ENCODE measurements around the gene TASP1. TPM values are rescaled to one million over a fixed set of nuclear protein-coding genes. Genes with fewer than 3 reads are reported as not detected.

The TASP1 gene
- total and polyA plus RNA-seq, 5 donors, result 2.7 to 9.7 (median 8.1) TPM

GRCh38 chr20:13571662-13572061 is 67.1 kb downstream of the TASP1 start:
- H3K4me3 ChIP-seq (ENCODE audit: low read length), result no peak overlapping the region
- no peak for DNase-seq
- no peak overlapping the region for H3K27ac ChIP-seq (ENCODE audit: low read length)
- H3K4me1 ChIP-seq (ENCODE audit: control insufficient read depth, insufficient read depth, low read length), result peaks cover 1% of the 10 kb centered on the region
- 98% methylated on average over 2 of the region's 2 CpGs for WGBS
- no peak for ATAC-seq
- H3K27me3 ChIP-seq (ENCODE audit: control insufficient read depth, insufficient read depth), result no peaks in the 10 kb centered on the region
- intact Hi-C loops (cut with DNase I), result no loop called here
- H3K9me3 ChIP-seq (ENCODE audit: control insufficient read depth, low read length), result no peaks in the 10 kb centered on the region

- H3K4me1 ChIP-seq (ENCODE audit: control insufficient read depth, insufficient read depth, low read length), result peaks cover 1% of the 10 kb centered on the region
- no peak overlapping the region for H3K27ac ChIP-seq (ENCODE audit: low read length)
- peak in 2 of 3 donors; percentile 11 to 45 for DNase-seq
- H3K9me3 ChIP-seq (ENCODE audit: control insufficient read depth, low read length), result no peaks in the 10 kb centered on the region
- no peak for ATAC-seq
- H3K27me3 ChIP-seq (ENCODE audit: control insufficient read depth, insufficient read depth), result no peaks in the 10 kb centered on the region
- intact Hi-C loops (cut with DNase I), result no loop called here
- no peak overlapping the region for H3K4me3 ChIP-seq (ENCODE audit: low read length)
- WGBS, result 43% methylated on average over 3 of the region's 3 CpGs
These were observed 71.1 kb downstream of the TASP1 start for GRCh38 chr20:13567663-13568062.

- ATAC-seq, result no peak
These were observed 74.9 kb downstream of the TASP1 start for GRCh38 chr20:13563854-13564253.

GRCh38 chr20:13554706-13555105 is 84.0 kb downstream of the TASP1 start:
- intact Hi-C loops (cut with DNase I), result no loop called here
- Histone ChIP-seq H3K4me1 (ENCODE audit: control insufficient read depth, insufficient read depth, low read length) (no peaks in the 10 kb centered on the region), H3K9me3 (ENCODE audit: control insufficient read depth, low read length) (no peaks in the 10 kb centered on the region), H3K27me3 (ENCODE audit: control insufficient read depth, insufficient read depth) (no peaks in the 10 kb centered on the region), H3K27ac (ENCODE audit: low read length) (no peak overlapping the region), H3K4me3 (ENCODE audit: low read length) (no peak overlapping the region)
- no peak for ATAC-seq
- no peak for DNase-seq
- 96% methylated on average over 1 of the region's 1 CpG for WGBS

More at GRCh38 chr20:13563854-13564253, 74.9 kb downstream of the TASP1 start:
- Histone ChIP-seq H3K9me3 (ENCODE audit: control insufficient read depth, low read length) (no peaks in the 10 kb centered on the region), H3K27me3 (ENCODE audit: control insufficient read depth, insufficient read depth) (no peaks in the 10 kb centered on the region), H3K27ac (ENCODE audit: low read length) (no peak overlapping the region), H3K4me1 (ENCODE audit: control insufficient read depth, insufficient read depth, low read length) (peaks cover 1% of the 10 kb centered on the region), H3K4me3 (ENCODE audit: low read length) (no peak overlapping the region)
- no peak for DNase-seq
- 99% methylated on average over 1 of the region's 1 CpG for WGBS
- intact Hi-C loops (cut with DNase I), result no loop called here

GRCh38 chr20:13554076-13554475 is 84.7 kb downstream of the TASP1 start:
- no peak for ATAC-seq
- H3K27me3 ChIP-seq (ENCODE audit: control insufficient read depth, insufficient read depth), result no peaks in the 10 kb centered on the region
- no peak for DNase-seq
- H3K9me3 ChIP-seq (ENCODE audit: control insufficient read depth, low read length), result no peaks in the 10 kb centered on the region
- H3K4me3 ChIP-seq (ENCODE audit: low read length), result no peak overlapping the region
- H3K27ac ChIP-seq (ENCODE audit: low read length), result no peak overlapping the region
- WGBS, result 91% methylated on average over 3 of the region's 3 CpGs
- intact Hi-C loops (cut with DNase I), result no loop called here
- no peaks in the 10 kb centered on the region for H3K4me1 ChIP-seq (ENCODE audit: control insufficient read depth, insufficient read depth, low read length)

- WGBS, result 91% methylated on average over 5 of the region's 5 CpGs
- intact Hi-C loops (cut with DNase I), result no loop called here
These were observed 86.7 kb downstream of the TASP1 start for GRCh38 chr20:13552061-13552460.

GRCh38 chr20:13549451-13549850 is 89.3 kb downstream of the TASP1 start:
- no peaks in the 10 kb centered on the region for H3K9me3 ChIP-seq (ENCODE audit: control insufficient read depth, low read length)
- H3K27me3 ChIP-seq (ENCODE audit: control insufficient read depth, insufficient read depth), result no peaks in the 10 kb centered on the region
- no peak for DNase-seq
- H3K4me3 ChIP-seq (ENCODE audit: low read length), result no peak overlapping the region
- H3K27ac ChIP-seq (ENCODE audit: low read length), result no peak overlapping the region
- 67% methylated on average over 1 of the region's 1 CpG for WGBS
- H3K4me1 ChIP-seq (ENCODE audit: control insufficient read depth, insufficient read depth, low read length), result no peaks in the 10 kb centered on the region
- intact Hi-C loops (cut with DNase I), result loop anchor here in 1 of 4 donors (10.0 kb wide), 1 partner anchor 435 kb away; no protein-coding TSS in a partner anchor
- ATAC-seq, result no peak

More at GRCh38 chr20:13552061-13552460, 86.7 kb downstream of the TASP1 start:
- Histone ChIP-seq H3K4me1 (ENCODE audit: control insufficient read depth, insufficient read depth, low read length) (no peaks in the 10 kb centered on the region), H3K27me3 (ENCODE audit: control insufficient read depth, insufficient read depth) (no peaks in the 10 kb centered on the region), H3K4me3 (ENCODE audit: low read length) (no peak overlapping the region), H3K9me3 (ENCODE audit: control insufficient read depth, low read length) (no peaks in the 10 kb centered on the region), H3K27ac (ENCODE audit: low read length) (no peak overlapping the region)
- ATAC-seq, result no peak
- DNase-seq, result no peak

GRCh38 chr20:13546497-13547131 is 92.1 kb downstream of the TASP1 start:
- intact Hi-C loops (cut with DNase I), result loop anchor here in 1 of 4 donors (10.0 kb wide), 1 partner anchor 432 kb away; no protein-coding TSS in a partner anchor
- 6% methylated on average over 2 of the region's 2 CpGs for WGBS
- peak; percentile 75 to 92 (median 80) for DNase-seq

GRCh38 chr20:13545790-13546189 is 92.9 kb downstream of the TASP1 start:
- H3K27ac ChIP-seq (ENCODE audit: low read length), result no peak overlapping the region
- H3K27me3 ChIP-seq (ENCODE audit: control insufficient read depth, insufficient read depth), result no peaks in the 10 kb centered on the region
- 79% methylated on average over 2 of the region's 2 CpGs for WGBS
- no peak for ATAC-seq
- DNase-seq, result no peak
- no peaks in the 10 kb centered on the region for H3K4me1 ChIP-seq (ENCODE audit: control insufficient read depth, insufficient read depth, low read length)
- no peaks in the 10 kb centered on the region for H3K9me3 ChIP-seq (ENCODE audit: control insufficient read depth, low read length)
- no peak overlapping the region for H3K4me3 ChIP-seq (ENCODE audit: low read length)
- intact Hi-C loops (cut with DNase I), result loop anchor here in 1 of 4 donors (10.0 kb wide), 1 partner anchor 431 kb away; no protein-coding TSS in a partner anchor

More at GRCh38 chr20:13546497-13547131, 92.1 kb downstream of the TASP1 start:
- no peak overlapping the region for H3K4me3 ChIP-seq (ENCODE audit: low read length)
- H3K9me3 ChIP-seq (ENCODE audit: control insufficient read depth, low read length), result no peaks in the 10 kb centered on the region
- ATAC-seq, result no peak
- H3K27me3 ChIP-seq (ENCODE audit: control insufficient read depth, insufficient read depth), result no peaks in the 10 kb centered on the region
- H3K27ac ChIP-seq (ENCODE audit: low read length), result no peak overlapping the region
- no peaks in the 10 kb centered on the region for H3K4me1 ChIP-seq (ENCODE audit: control insufficient read depth, insufficient read depth, low read length)

- intact Hi-C loops (cut with DNase I), result loop anchor here in 1 of 4 donors (10.0 kb wide), 1 partner anchor 429 kb away; no protein-coding TSS in a partner anchor
- Histone ChIP-seq H3K9me3 (ENCODE audit: control insufficient read depth, low read length) (no peaks in the 10 kb centered on the region), H3K27ac (ENCODE audit: low read length) (no peak overlapping the region), H3K4me1 (ENCODE audit: control insufficient read depth, insufficient read depth, low read length) (no peaks in the 10 kb centered on the region), H3K27me3 (ENCODE audit: control insufficient read depth, insufficient read depth) (no peaks in the 10 kb centered on the region), H3K4me3 (ENCODE audit: low read length) (no peak overlapping the region)
- ATAC-seq, result no peak
- DNase-seq, result no peak
- WGBS, result 87% methylated on average over 4 of the region's 4 CpGs
These were observed 94.9 kb downstream of the TASP1 start for GRCh38 chr20:13543783-13544182.

GRCh38 chr20:13535627-13536026 is 103.1 kb downstream of the TASP1 start:
- Histone ChIP-seq H3K27ac (ENCODE audit: low read length) (no peak overlapping the region), H3K4me3 (ENCODE audit: low read length) (no peak overlapping the region), H3K9me3 (ENCODE audit: control insufficient read depth, low read length) (no peaks in the 10 kb centered on the region), H3K27me3 (ENCODE audit: control insufficient read depth, insufficient read depth) (no peaks in the 10 kb centered on the region), H3K4me1 (ENCODE audit: control insufficient read depth, insufficient read depth, low read length) (no peaks in the 10 kb centered on the region)
- ATAC-seq, result no peak
- no peak for DNase-seq
- intact Hi-C loops (cut with DNase I), result loop anchor here in 1 of 4 donors (10.0 kb wide), 1 partner anchor 411 kb away; no protein-coding TSS in a partner anchor
- 97% methylated on average over 4 of the region's 4 CpGs for WGBS
